NOMO-1 treated with dmso at 0.1 percent for 144 hours (cell line): ENCODE measurements around the gene MED13L.
"Not testable (repeated sequence)": the region's sequence is repeated elsewhere in the genome, so short reads cannot be mapped to it uniquely, and the experiment has no call there.

Experiments used
- DNase-seq: peaks from one replicate; lab custom pipeline; 2025; ENCODE audit not compliant: unreplicated experiment; lab: John Stamatoyannopoulos, UW

The MED13L gene

DNA sequence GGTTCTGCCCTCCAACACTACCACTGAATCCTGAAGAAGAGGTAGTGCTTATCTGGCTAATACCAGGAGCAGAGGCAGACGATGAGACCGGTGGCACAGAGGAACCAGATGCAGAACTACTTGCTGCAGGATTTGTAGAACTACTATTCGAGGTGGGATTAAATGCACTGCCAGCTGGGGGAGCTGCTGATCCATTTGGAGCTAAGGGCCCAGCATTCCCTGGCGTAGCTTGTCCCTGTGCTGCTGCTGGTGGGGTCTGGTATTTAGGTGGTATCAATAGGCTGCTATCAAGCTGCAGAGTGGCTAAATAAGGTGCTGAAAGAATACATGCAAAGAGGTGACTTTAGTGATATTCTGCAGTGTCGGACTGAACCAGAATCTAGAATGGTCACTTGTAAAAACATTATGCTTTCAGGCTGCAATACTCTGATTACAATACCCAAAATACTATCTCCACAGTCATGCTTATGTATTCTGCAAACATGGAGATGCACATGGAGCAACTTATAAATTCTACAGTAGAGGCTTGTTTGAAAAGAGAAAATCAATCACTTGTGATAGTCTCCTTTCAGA, 294.2 kb downstream of the MED13L start:
- no peak for DNase-seq

DNA sequence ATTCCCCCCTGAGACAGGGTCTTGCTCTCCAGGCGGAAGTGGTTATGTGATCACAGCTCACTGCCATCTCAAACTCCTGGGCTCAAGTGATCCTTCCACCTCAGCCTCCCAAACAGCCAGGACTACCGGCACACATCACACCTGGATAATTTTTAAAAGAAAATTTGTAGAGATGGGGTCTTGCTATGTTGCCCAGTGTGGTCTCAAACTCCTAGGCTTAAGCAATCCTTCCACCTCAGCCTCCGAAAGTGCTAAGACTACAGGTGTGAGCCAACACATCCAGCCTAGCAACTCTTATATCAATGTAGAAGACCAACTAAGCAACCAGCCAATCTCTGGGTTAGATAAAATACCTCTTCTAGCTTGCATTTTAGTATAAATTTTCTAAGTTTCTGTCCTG, 297.2 kb downstream of the MED13L start:
- DNase-seq, result no peak

DNA sequence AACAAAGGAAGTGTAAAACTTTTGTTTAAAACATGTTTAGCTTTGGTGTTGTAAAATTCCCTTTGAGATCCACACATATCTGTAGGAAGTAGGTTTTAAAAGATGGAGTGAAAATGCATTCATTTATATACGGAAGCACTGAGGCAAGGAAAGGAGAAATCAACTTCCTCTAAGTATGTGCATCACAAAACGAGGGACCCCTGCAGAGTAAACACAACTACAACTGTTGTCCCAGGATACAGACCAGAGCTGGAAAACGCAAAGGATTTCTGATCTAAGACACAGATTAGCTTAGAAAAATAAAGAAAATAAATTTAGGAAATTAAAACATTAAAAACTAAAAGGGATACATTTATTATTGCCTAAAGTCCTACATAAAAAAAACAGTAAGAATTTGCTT, 297.6 kb downstream of the MED13L start:
- no peak for DNase-seq

GRCh38 chr12:115979351-115979750, 298.1 kb downstream of the MED13L start:
- no peak for DNase-seq

DNA sequence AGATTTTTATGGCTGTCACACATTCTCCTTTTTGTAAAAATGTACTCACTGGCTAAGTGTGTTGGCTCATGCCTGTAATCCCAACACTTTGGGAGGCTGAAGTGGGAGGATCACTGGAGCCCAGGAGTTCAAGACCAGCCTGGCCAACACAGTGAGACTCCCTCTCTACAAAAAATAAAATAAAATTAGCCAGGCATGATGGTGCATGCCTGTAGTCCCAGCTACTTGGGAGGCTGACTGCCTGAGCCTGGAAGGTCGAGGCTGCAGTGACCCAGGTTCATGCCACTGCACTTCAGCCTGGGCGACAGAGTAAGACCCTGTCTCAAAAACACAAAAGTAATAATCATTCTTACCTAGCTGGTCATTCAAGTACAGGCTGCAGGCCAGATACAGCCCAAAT, 300.7 kb downstream of the MED13L start:
- not testable (repeated sequence) for DNase-seq

GRCh38 chr12:115975411-115975810, 302.1 kb downstream of the MED13L start:
- DNase-seq, result no peak

DNA sequence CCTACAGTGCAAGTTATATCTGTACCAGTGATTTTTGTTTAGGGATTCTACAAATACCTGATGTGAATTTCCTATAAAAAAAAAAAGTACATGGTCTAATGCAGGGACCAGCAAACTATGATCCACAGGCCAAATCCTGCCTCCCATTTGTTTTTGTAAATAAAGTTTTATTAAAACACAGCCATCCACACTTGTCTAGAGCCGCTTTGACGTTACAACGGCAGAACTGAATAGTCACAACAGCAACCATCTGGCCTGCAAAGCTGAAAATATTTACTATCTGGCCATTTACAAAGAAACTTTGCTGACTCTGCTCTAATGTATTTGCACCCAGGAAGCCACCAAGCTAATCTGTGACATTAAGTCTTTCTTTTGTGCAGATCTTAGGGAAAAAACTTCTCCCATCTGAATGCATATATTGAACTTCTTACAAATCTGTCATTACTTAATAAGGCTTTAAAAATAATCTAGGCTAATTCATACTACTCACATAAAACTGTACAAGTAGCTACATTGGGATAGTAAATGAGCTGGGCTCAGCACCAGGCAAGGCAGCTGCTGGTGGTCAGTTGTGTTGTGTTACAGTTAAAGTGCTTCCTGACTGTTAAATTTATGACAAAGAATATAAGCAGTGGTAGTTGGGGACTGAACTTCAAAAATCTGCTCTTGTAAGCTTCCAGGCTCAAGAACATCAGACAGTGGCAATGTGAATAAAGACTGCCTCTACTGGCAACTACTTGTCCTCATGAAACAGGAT, 303.3 kb downstream of the MED13L start:
- DNase-seq, result no peak

DNA sequence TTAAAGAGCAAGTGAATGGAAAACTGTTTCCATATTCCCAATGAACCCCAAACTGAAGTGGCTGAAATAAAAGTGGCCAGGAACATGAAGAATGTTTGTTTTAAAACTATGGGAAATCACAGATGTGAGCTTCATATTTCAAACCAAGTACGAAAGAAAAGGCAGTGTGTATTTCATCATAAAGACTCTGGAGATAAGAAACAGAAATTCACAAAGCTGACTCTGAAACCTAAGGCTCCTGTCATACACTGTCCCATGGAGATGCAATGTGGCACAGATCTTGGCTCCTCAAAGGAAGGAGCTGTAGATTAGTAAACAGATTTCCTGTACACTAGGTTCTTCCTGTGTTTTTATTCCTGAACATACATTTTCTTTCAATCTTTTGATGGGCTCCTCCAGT, 304.4 kb downstream of the MED13L start:
- no peak for DNase-seq

GRCh38 chr12:115972241-115972640, 305.3 kb downstream of the MED13L start:
- no peak for DNase-seq

- DNase-seq, result no peak
Observed at GRCh38 chr12:115968211-115968610, 309.3 kb downstream of the MED13L start.

- no peak for DNase-seq
Observed at GRCh38 chr12:115966376-115966775, 311.1 kb downstream of the MED13L start.

- DNase-seq, result no peak
Observed at GRCh38 chr12:115964626-115965025, 312.9 kb downstream of the MED13L start.

GRCh38 chr12:115964214-115964613, 313.3 kb downstream of the MED13L start:
- no peak for DNase-seq

GRCh38 chr12:115962216-115962615, 315.3 kb downstream of the MED13L start:
- no peak for DNase-seq

DNA sequence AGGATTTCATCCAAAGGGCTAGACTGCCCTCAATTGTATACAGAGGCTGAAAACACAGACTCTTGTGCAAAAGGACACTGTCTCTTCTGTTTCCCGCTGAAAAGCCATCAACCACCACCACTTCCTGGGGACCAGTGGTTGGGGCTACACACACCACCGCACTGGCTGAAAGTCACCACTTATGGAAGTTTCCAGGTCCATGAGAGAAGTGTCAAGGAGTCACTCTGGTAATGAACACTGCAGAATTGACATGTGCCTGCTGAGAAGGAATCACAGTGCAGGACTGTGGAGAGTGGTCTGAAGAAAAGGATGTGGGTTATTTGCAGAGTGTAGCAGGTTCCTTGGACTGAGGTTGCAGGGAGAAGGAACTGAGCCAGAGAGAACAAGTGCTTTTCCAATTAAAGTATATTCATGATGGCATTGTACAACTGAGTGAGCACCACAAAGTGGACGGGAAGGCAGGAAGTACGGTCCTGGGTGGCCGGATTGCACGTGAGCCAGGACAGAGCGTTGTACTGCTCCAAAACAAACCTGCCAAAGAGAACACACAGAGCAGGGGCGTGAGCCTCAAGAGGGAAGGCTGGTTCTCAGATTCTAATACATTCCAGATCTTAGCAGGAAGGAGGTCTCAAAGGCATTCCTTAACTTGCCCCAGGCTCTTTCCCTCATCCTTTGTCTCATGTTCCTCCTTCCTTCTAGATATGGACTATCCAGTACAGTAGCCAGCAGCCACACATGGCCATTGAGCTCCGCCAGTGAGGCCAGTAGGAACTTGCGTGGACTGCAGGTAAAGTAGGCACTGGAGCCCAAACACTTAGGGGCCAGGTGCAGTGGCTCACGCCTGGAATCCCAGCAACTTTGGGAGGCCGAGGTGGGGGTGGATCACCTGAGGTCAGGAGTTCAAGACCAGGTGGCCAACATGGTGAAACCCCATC, 316.4 kb downstream of the MED13L start:
- DNase-seq, result no peak

DNA sequence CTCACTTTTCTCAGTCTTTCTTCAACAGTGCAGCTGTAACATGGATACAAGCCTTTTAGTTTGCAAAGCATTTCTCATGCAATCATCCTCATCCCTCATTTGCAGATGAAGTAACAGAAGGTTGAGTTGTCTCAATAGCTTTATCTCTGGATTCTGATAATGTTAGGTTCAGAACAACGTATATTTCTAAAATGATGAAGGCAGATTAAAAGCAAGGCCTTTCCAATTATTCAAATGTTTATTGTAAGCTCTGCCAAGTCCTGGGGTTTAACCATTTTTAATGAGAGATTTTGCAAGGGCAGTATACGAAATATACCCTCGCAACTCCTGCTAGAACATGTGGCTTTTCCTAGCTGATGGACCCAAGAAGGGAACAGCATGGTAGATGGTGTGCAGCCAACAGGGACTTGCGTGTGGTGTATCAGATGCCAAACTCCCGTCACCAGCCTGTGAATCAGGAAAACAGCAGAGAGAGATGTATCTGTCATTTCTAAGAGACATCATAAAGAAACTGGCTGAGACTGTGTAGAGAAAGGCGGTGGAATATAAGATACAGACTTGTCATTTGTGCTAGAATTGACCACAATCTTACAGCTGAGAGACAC, 319.7 kb downstream of the MED13L start:
- DNase-seq, result no peak

GRCh38 chr12:115956659-115957058, 320.8 kb downstream of the MED13L start:
- no peak for DNase-seq

DNA sequence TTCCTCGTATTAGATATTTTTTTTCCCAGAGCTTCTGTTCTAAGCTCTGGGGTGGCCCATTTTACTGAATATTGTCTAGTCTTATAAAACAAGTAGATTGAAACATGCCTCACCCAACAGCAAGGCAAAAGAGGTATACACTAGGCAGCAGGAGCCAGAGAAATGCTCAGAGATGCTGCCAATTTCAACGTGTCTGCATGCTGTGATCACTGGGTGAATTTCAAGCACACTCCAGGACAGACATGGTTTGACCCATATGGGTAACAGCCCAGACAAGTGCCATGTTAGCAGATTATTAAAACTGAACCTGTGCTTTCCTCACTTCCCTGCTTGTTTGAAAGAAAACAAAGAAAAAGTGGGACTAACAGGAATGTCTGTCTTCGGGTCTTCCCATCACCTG, 321.3 kb downstream of the MED13L start:
- DNase-seq, result no peak

GRCh38 chr12:115953450-115953849, 324.0 kb downstream of the MED13L start:
- DNase-seq, result no peak

GRCh38 chr12:115953031-115953430, 324.5 kb downstream of the MED13L start:
- no peak for DNase-seq

GRCh38 chr12:115950959-115951358, 326.5 kb downstream of the MED13L start:
- no peak for DNase-seq
